ENCODE measurements around the gene BCAS1. TPM values are rescaled to one million over a fixed set of nuclear protein-coding genes. Genes with fewer than 3 reads are reported as not detected.
A peak's percentile ranks its signal among the peaks of the same experiment; 100 is the strongest.

BCAS1 gene
- total and polyA plus RNA-seq, 10 of the 15 experiments (the other 5 are each of a cell fraction or from before 2014, with no cell fraction given) = 0.21 to 1.4 (median 0.55) TPM

- Histone ChIP-seq H3K27ac (ENCODE audit: control insufficient read depth, insufficient read depth) (no peak overlapping the region), H3K9ac (ENCODE audit: control insufficient read depth, insufficient read depth, low read length) (no peak overlapping the region), H3K36me3 (ENCODE audit: control insufficient read depth in 2 of 2, insufficient read depth in 2 of 2, low read length in 1 of 2) (no peaks in the 10 kb centered on the region), H3K27me3 (replicated peaks in 1 of 2; ENCODE audit: control insufficient read depth in 2 of 2, insufficient read depth in 2 of 2, low read length in 1 of 2) (no peaks in the 10 kb centered on the region), H3K4me1 (ENCODE audit: control insufficient read depth, insufficient read depth, low read length) (peaks cover 16% of the 10 kb centered on the region; the same call in 1 of the 2 replicates), H3K9me3 (replicated peaks; ENCODE audit: control insufficient read depth, insufficient read depth, low read length) (peaks cover 4% of the 10 kb centered on the region; the same call in 2 of the 3 replicates), H3K4me2 (ENCODE audit: control insufficient read depth, insufficient read depth) (no peak overlapping the region), H2AFZ (ENCODE audit: control insufficient read depth, low read depth, low read length) (no peak overlapping the region), H3K79me2 (ENCODE audit: control insufficient read depth, insufficient read depth, low read length) (no peaks in the 10 kb centered on the region), H4K20me1 (ENCODE audit: control insufficient read depth, insufficient read depth) (no peaks in the 10 kb centered on the region), H3K4me3 (no peak overlapping the region)
- ATAC-seq (no peak), DNase-seq (ENCODE audit: low read depth, low spot score) (no peak), FAIRE-seq (no peak)
- ChIA-PET RAD21 (ENCODE audit: unreplicated experiment) (interaction anchor here (1.0 kb wide), 1 partner anchor 11 kb away, joined by 5 read pairs; no protein-coding TSS in a partner anchor), CTCF (interaction anchor here (1.9 kb wide), 1 partner anchor 10 kb away, joined by 7 read pairs; no protein-coding TSS in a partner anchor), SMC1A (ENCODE audit: uncharacterized antibody, unreplicated experiment) (interaction anchor here (0.9 to 2.5 kb wide), 8 partner anchors 9 to 110 kb away, joined by 3 to 9 read pairs (median 4); no protein-coding TSS in a partner anchor), POLR2A (no interaction called here)
- BruUV-seq (replicated peaks) = no TSS peak
- 97% methylated on average over 4 of the region's 4 CpGs for WGBS (ENCODE audit: insufficient coverage, insufficient replicate concordance, low lambda C conversion rate, missing lambda C conversion rate)
- in situ Hi-C loops (cut with MboI) (no loop called here), intact Hi-C loops (cut with micrococcal nuclease; ENCODE audit: unreplicated experiment) (no loop called here)
- TF ChIP-seq IKZF2 (IDR thresholded peaks at IDR 0.05) = no peak
- TF ChIP-seq NFXL1 (IDR thresholded peaks at IDR 0.05; ENCODE audit: borderline replicate concordance) = 0 out of 2 replicates have a peak, but pooled peaks have one; percentile 65
Observed at GRCh38 chr20:54005524-54005923, 64.9 kb downstream of the BCAS1 start.

DNA sequence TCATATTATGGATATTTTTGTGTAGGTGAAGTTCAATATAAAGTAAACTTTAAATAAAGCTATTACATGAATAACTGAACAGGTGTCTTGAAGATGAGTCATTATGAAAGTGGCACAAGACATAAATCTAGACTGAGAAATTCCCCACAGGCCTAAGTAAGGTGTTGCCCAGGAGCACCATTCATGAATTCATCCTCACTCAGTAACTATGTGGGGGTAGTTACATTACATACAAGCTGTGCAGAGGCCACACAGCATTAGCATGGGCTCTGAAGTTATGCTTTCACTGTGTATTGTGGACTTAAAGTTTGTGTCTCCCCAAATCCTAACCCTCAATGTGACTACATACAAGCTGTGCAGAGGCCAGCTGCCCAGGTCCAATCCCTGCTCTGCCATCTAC lies 65.9 kb downstream of the BCAS1 start:
- BruUV-seq (replicated peaks) = no TSS peak
- POLR2A ChIA-PET = no interaction called here
- TF ChIP-seq STAT3 (IDR thresholded peaks at IDR 0.05; ENCODE audit: low read depth, low read length) (no peak), REST (IDR thresholded peaks at IDR 0.05; ENCODE audit: low read depth, low read length) (no peak), ZNF24 (IDR thresholded peaks at IDR 0.05) (0 out of 2 replicates have a peak, but pooled peaks have one; percentile 51), DPF2 (IDR thresholded peaks at IDR 0.05) (peak; percentile 86), CREM (IDR thresholded peaks at IDR 0.05; ENCODE audit: low read depth) (peak; percentile 36; the same call in 1 of the 2 replicates), MAX (IDR thresholded peaks at IDR 0.05; ENCODE audit: low read depth, low read length) (no peak), MXI1 (IDR thresholded peaks at IDR 0.05; ENCODE audit: low read depth, low read length) (no peak)
- TF ChIP-seq, protein P1, sequence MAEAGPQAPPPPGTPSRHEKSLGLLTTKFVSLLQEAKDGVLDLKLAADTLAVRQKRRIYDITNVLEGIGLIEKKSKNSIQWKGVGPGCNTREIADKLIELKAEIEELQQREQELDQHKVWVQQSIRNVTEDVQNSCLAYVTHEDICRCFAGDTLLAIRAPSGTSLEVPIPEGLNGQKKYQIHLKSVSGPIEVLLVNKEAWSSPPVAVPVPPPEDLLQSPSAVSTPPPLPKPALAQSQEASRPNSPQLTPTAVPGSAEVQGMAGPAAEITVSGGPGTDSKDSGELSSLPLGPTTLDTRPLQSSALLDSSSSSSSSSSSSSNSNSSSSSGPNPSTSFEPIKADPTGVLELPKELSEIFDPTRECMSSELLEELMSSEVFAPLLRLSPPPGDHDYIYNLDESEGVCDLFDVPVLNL (IDR thresholded peaks at IDR 0.05; ENCODE audit: low read depth, low read length) = no peak

More for the DNA sequence above, 65.9 kb downstream of the BCAS1 start:
- ATAC-seq (peak; percentile 100), DNase-seq (ENCODE audit: low read depth, low spot score) (peak; percentile 86), FAIRE-seq (peak; percentile 89)
- ChIA-PET SMC1A (ENCODE audit: uncharacterized antibody, unreplicated experiment) (interaction anchor here (0.6 to 2.5 kb wide), 11 partner anchors 10 to 99 kb away, joined by 3 to 9 read pairs (median 4); no protein-coding TSS in a partner anchor), CTCF (interaction anchor here (0.6 to 2.1 kb wide), 6 partner anchors 11 to 64 kb away, joined by 3 to 7 read pairs (median 4); no protein-coding TSS in a partner anchor), RAD21 (ENCODE audit: unreplicated experiment) (interaction anchor here (0.9 to 1.2 kb wide), 5 partner anchors 12 to 58 kb away, joined by 3 to 6 read pairs (median 5); no protein-coding TSS in a partner anchor)
- intact Hi-C loops (cut with micrococcal nuclease; ENCODE audit: unreplicated experiment) = no loop called here
- no peak overlapping the region for H3K9ac ChIP-seq (ENCODE audit: control insufficient read depth, insufficient read depth, low read length)
- H3K79me2 ChIP-seq (ENCODE audit: control insufficient read depth, insufficient read depth, low read length) = no peaks in the 10 kb centered on the region
- H3K4me2 ChIP-seq (ENCODE audit: control insufficient read depth, insufficient read depth) = peak overlapping the region; percentile 86
- H2AFZ ChIP-seq (ENCODE audit: control insufficient read depth, low read depth, low read length) = peak overlapping the region; percentile 18
- H3K4me1 ChIP-seq (ENCODE audit: control insufficient read depth, insufficient read depth, low read length) = peaks cover 16% of the 10 kb centered on the region; the same call in 1 of the 2 replicates
- no peaks in the 10 kb centered on the region for H3K36me3 ChIP-seq (ENCODE audit: control insufficient read depth in 2 of 2, insufficient read depth in 2 of 2, low read length in 1 of 2)
- in situ Hi-C loops (cut with MboI) = no loop called here
- H3K4me3 ChIP-seq = no peak overlapping the region
- peak overlapping the region; percentile 9; the same call in 1 of the 2 replicates for H3K27ac ChIP-seq (ENCODE audit: control insufficient read depth, insufficient read depth)
- H3K9me3 ChIP-seq (replicated peaks; ENCODE audit: control insufficient read depth, insufficient read depth, low read length) = peaks cover 4% of the 10 kb centered on the region; the same call in 2 of the 3 replicates
- no peaks in the 10 kb centered on the region for H3K27me3 ChIP-seq (replicated peaks in 1 of 2; ENCODE audit: control insufficient read depth in 2 of 2, insufficient read depth in 2 of 2, low read length in 1 of 2)
- no peaks in the 10 kb centered on the region for H4K20me1 ChIP-seq (ENCODE audit: control insufficient read depth, insufficient read depth)
